ENCODE data around the gene ALOX15.
"Not testable (repeated sequence)": the region's sequence is repeated elsewhere in the genome, so short reads cannot be mapped to it uniquely, and the experiment has no call there.

ALOX15 gene

GRCh38 chr17:4667166-4667565 is 25.7 kb upstream of the ALOX15 start:
- Histone ChIP-seq H3K4me1 (ENCODE audit: insufficient read depth, low read length) (peaks cover 2% of the 10 kb centered on the region), H3K27me3 (ENCODE audit: insufficient read depth, low read length) (no peaks in the 10 kb centered on the region), H3K9me3 (ENCODE audit: low read length) (no peaks in the 10 kb centered on the region), H2AFZ (ENCODE audit: low read depth, low read length) (no peak overlapping the region), H3K36me3 (ENCODE audit: insufficient read depth, low read length) (peaks cover 18% of the 10 kb centered on the region), H3K4me3 (ENCODE audit: low read length) (no peak overlapping the region)

GRCh38 chr17:4666296-4666695 is 24.8 kb upstream of the ALOX15 start:
- no peaks in the 10 kb centered on the region for H3K9me3 ChIP-seq (ENCODE audit: low read length)
- peaks cover 2% of the 10 kb centered on the region for H3K4me1 ChIP-seq (ENCODE audit: insufficient read depth, low read length)
- peaks cover 10% of the 10 kb centered on the region for H3K36me3 ChIP-seq (ENCODE audit: insufficient read depth, low read length)
- H3K4me3 ChIP-seq (ENCODE audit: low read length), result no peak overlapping the region
- H2AFZ ChIP-seq (ENCODE audit: low read depth, low read length), result no peak overlapping the region
- H3K27me3 ChIP-seq (ENCODE audit: insufficient read depth, low read length), result no peaks in the 10 kb centered on the region

DNA sequence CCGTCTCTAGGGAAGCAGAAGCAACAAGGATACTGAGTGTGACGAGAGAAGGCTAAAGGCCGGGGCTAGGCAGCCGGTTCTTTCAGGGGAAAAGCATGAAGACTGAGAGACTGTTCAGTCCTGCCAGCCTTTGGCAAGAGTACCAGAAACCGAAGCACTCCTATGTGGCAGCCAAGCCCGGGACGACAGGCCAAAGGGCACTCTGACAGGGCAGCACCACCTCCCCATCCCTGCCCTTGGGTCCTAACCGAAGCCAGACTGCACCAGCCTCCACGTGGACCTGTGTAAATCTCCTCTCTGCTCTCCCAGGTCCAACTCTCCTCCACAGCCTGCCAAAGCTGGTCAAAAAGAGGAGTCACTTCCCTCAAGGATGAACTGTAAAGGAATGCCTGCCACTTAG is 23.5 kb upstream of the ALOX15 start:
- H3K4me3 ChIP-seq (ENCODE audit: low read length), result no peak overlapping the region
- H3K4me1 ChIP-seq (ENCODE audit: insufficient read depth, low read length), result peaks cover 2% of the 10 kb centered on the region
- H3K27me3 ChIP-seq (ENCODE audit: insufficient read depth, low read length), result no peaks in the 10 kb centered on the region
- H2AFZ ChIP-seq (ENCODE audit: low read depth, low read length), result no peak overlapping the region
- no peaks in the 10 kb centered on the region for H3K9me3 ChIP-seq (ENCODE audit: low read length)
- no peaks in the 10 kb centered on the region for H3K36me3 ChIP-seq (ENCODE audit: insufficient read depth, low read length)

GRCh38 chr17:4664230-4664629 is 22.8 kb upstream of the ALOX15 start:
- peaks cover 2% of the 10 kb centered on the region for H3K4me1 ChIP-seq (ENCODE audit: insufficient read depth, low read length)
- no peaks in the 10 kb centered on the region for H3K9me3 ChIP-seq (ENCODE audit: low read length)
- no peak overlapping the region for H3K4me3 ChIP-seq (ENCODE audit: low read length)
- H3K36me3 ChIP-seq (ENCODE audit: insufficient read depth, low read length), result no peaks in the 10 kb centered on the region
- no peak overlapping the region for H2AFZ ChIP-seq (ENCODE audit: low read depth, low read length)
- no peaks in the 10 kb centered on the region for H3K27me3 ChIP-seq (ENCODE audit: insufficient read depth, low read length)

DNA sequence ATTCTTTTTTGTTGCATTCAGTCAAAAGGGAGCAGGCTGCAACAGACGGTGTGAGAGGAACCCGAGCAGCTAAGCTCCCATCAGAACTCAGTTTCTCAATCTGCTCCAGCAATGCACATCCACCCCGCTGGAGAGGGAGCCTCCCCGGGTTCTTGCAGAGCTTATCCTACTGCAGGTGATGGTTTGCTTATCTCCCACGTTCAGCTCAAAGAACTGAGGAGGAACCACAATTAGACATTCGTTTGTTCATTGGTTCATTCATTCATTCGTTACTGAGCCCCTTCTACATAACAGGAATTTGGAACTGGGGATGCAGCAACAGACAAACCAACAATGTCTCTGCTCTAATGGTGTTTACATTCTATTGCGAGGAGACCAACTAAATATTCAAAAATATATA is 22.2 kb upstream of the ALOX15 start:
- Histone ChIP-seq H3K4me3 (ENCODE audit: low read length) (no peak overlapping the region), H3K9me3 (ENCODE audit: low read length) (no peaks in the 10 kb centered on the region), H3K36me3 (ENCODE audit: insufficient read depth, low read length) (no peaks in the 10 kb centered on the region), H2AFZ (ENCODE audit: low read depth, low read length) (no peak overlapping the region), H3K27me3 (ENCODE audit: insufficient read depth, low read length) (no peaks in the 10 kb centered on the region), H3K4me1 (ENCODE audit: insufficient read depth, low read length) (peaks cover 2% of the 10 kb centered on the region)

DNA sequence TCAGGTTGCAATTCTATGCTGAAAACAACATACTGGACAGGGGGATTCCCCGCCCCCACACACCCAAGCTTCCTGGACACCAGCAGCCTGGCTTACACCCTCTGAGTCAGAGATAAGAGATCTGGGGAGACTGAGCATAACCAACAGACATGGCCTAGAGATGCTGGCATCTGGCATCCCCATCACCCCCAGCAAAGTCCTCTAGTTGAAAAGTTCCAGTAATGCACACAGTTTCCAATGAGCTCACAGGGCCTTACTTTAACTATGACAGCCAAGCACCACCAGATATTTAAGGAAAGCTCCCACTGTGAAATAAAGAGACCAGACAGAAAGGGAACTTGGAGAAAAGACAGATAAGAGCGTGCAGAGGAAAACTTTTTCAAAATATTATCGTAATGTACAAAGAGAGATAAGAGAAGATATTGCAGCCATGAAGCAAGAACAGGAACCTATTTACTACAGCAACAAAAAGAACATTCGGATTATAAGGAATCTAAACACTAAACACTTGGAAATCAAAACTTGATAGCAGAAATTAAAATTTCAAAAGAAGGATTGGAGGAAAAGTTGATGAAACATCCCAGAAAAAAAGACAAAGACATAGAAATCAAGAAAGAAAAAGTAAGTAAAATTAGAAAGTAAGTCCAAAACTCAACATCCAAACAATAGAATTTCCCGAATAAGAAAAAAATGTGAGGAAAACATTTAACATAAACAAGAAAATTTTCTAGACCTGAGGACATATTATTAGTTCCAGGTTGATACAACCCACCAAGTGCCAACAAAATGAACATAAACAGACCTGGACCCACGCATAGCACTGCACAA is 17.2 kb upstream of the ALOX15 start:
- no peaks in the 10 kb centered on the region for H3K36me3 ChIP-seq (ENCODE audit: insufficient read depth, low read length)
- H3K4me3 ChIP-seq (ENCODE audit: low read length), result no peak overlapping the region
- H2AFZ ChIP-seq (ENCODE audit: low read depth, low read length), result no peak overlapping the region
- H3K4me1 ChIP-seq (ENCODE audit: insufficient read depth, low read length), result no peaks in the 10 kb centered on the region
- no peaks in the 10 kb centered on the region for H3K9me3 ChIP-seq (ENCODE audit: low read length)
- no peaks in the 10 kb centered on the region for H3K27me3 ChIP-seq (ENCODE audit: insufficient read depth, low read length)

DNA sequence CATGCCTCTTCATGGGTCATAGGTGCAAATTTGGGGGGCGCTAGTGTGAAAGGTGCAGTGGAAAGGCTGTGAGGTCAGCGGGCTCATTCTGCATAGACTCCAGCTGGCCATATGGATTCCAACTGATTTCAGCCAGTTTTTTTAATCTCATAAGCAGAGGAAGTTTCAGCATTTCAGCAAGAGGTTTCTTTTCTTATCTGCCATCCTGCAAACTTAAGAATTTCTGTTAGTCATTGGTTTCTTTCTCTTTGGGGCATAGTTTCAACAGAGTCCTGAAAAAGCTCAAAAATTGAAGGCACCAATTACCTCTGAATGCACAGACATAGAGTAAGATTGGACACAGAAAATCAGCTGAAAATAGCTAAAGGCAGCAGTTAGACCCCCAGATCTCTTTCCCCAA is 16.2 kb upstream of the ALOX15 start:
- Histone ChIP-seq H3K4me1 (ENCODE audit: insufficient read depth, low read length) (no peaks in the 10 kb centered on the region), H3K9me3 (ENCODE audit: low read length) (no peaks in the 10 kb centered on the region), H3K27me3 (ENCODE audit: insufficient read depth, low read length) (no peaks in the 10 kb centered on the region), H2AFZ (ENCODE audit: low read depth, low read length) (no peak overlapping the region), H3K4me3 (ENCODE audit: low read length) (no peak overlapping the region), H3K36me3 (ENCODE audit: insufficient read depth, low read length) (no peaks in the 10 kb centered on the region)

DNA sequence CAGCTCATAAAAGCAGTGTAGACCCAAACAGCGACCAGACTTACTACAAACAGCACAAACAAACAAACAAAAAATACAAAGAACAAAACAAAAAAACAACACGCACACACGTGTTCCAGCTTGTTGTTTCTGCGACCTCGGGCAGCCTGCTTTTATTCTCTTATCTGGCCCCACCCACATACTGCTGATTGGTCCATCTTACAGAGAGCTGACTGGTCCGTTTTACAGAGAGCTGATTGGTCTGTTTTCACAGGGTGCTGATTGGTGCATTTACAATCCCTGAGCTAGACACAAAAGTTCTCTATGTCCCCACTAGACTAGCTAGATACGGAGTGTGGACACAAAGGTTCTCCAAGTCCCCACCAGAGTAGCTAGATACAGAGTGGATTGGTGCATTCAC is 14.5 kb upstream of the ALOX15 start:
- H3K9me3 ChIP-seq (ENCODE audit: low read length); H3K36me3 ChIP-seq (ENCODE audit: insufficient read depth, low read length); H3K27me3 ChIP-seq (ENCODE audit: insufficient read depth, low read length); H3K4me3 ChIP-seq (ENCODE audit: low read length); H2AFZ ChIP-seq (ENCODE audit: low read depth, low read length); H3K4me1 ChIP-seq (ENCODE audit: insufficient read depth, low read length): not testable (repeated sequence)

- no peaks in the 10 kb centered on the region for H3K27me3 ChIP-seq (ENCODE audit: insufficient read depth, low read length)
- no peaks in the 10 kb centered on the region for H3K9me3 ChIP-seq (ENCODE audit: low read length)
- no peaks in the 10 kb centered on the region for H3K36me3 ChIP-seq (ENCODE audit: insufficient read depth, low read length)
- H3K4me3 ChIP-seq (ENCODE audit: low read length), result no peak overlapping the region
- H3K4me1 ChIP-seq (ENCODE audit: insufficient read depth, low read length), result peaks cover 4% of the 10 kb centered on the region
- H2AFZ ChIP-seq (ENCODE audit: low read depth, low read length), result no peak overlapping the region
Measured at GRCh38 chr17:4652997-4653396, 11.5 kb upstream of the ALOX15 start.

DNA sequence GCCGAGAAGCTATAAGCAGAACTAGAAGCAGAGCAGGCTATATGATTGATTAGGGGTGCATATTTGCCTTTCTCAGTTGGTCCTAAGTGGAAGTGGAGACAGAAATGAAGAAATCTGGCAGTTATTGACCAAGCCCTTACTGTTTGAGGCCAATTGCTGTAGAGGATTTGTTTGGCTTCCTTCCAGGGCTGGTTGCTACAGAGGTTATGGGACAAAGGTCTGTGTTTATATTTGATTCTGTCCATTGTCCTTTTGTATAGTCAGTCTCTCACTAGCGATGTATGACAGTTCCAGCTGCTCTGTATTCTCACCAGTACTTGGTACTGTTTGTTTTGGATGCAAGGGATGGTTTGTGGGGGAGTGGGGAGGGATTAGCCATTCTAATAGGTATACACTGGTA is 7.3 kb upstream of the ALOX15 start:
- H2AFZ ChIP-seq (ENCODE audit: low read depth, low read length), result no peak overlapping the region
- peaks cover 10% of the 10 kb centered on the region for H3K27me3 ChIP-seq (ENCODE audit: insufficient read depth, low read length)
- no peaks in the 10 kb centered on the region for H3K36me3 ChIP-seq (ENCODE audit: insufficient read depth, low read length)
- H3K4me3 ChIP-seq (ENCODE audit: low read length), result no peak overlapping the region
- H3K4me1 ChIP-seq (ENCODE audit: insufficient read depth, low read length), result peaks cover 4% of the 10 kb centered on the region
- H3K9me3 ChIP-seq (ENCODE audit: low read length), result no peaks in the 10 kb centered on the region

GRCh38 chr17:4645642-4646041 is 4.2 kb upstream of the ALOX15 start:
- Histone ChIP-seq H2AFZ (ENCODE audit: low read depth, low read length) (no peak overlapping the region), H3K9me3 (ENCODE audit: low read length) (no peaks in the 10 kb centered on the region), H3K4me1 (ENCODE audit: insufficient read depth, low read length) (peaks cover 11% of the 10 kb centered on the region), H3K4me3 (ENCODE audit: low read length) (no peak overlapping the region), H3K27me3 (ENCODE audit: insufficient read depth, low read length) (peaks cover 38% of the 10 kb centered on the region), H3K36me3 (ENCODE audit: insufficient read depth, low read length) (no peaks in the 10 kb centered on the region)

- H3K27me3 ChIP-seq (ENCODE audit: insufficient read depth, low read length), result peaks cover 47% of the 10 kb centered on the region
- no peaks in the 10 kb centered on the region for H3K36me3 ChIP-seq (ENCODE audit: insufficient read depth, low read length)
- H3K4me1 ChIP-seq (ENCODE audit: insufficient read depth, low read length), result peaks cover 7% of the 10 kb centered on the region
- no peaks in the 10 kb centered on the region for H3K9me3 ChIP-seq (ENCODE audit: low read length)
- H2AFZ ChIP-seq (ENCODE audit: low read depth, low read length), result no peak overlapping the region
- no peak overlapping the region for H3K4me3 ChIP-seq (ENCODE audit: low read length)
Measured at GRCh38 chr17:4643676-4644075, 2.2 kb upstream of the ALOX15 start.

GRCh38 chr17:4642286-4642685 is 808 bp upstream of the ALOX15 start:
- Histone ChIP-seq H3K4me1 (ENCODE audit: insufficient read depth, low read length) (peaks cover 7% of the 10 kb centered on the region), H3K27me3 (ENCODE audit: insufficient read depth, low read length) (peaks cover 54% of the 10 kb centered on the region), H3K36me3 (ENCODE audit: insufficient read depth, low read length) (no peaks in the 10 kb centered on the region), H2AFZ (ENCODE audit: low read depth, low read length) (no peak overlapping the region), H3K4me3 (ENCODE audit: low read length) (no peak overlapping the region), H3K9me3 (ENCODE audit: low read length) (no peaks in the 10 kb centered on the region)

- not testable (repeated sequence) for H2AFZ ChIP-seq (ENCODE audit: low read depth, low read length); H3K9me3 ChIP-seq (ENCODE audit: low read length); H3K36me3 ChIP-seq (ENCODE audit: insufficient read depth, low read length); H3K4me1 ChIP-seq (ENCODE audit: insufficient read depth, low read length); H3K4me3 ChIP-seq (ENCODE audit: low read length)
- H3K27me3 ChIP-seq (ENCODE audit: insufficient read depth, low read length), result peaks cover 67% of the 10 kb centered on the region
Measured at GRCh38 chr17:4640569-4641188, 799 bp downstream of the ALOX15 start.

Data from neuron (in vitro differentiated cells).